ENCODE results near the gene ARID1B. TPM values are rescaled to one million over a fixed set of nuclear protein-coding genes. Genes with fewer than 3 reads are reported as not detected.

The ARID1B gene
- total RNA-seq, 4 donors from 2014 or later: 157 to 315 (median 206) TPM

GRCh38 chr6:157058574-157058973 lies 281.4 kb downstream of the ARID1B start:
- Histone ChIP-seq H3K36me3 (no peaks in the 10 kb centered on the region), H3K9me3 (no peaks in the 10 kb centered on the region), H3K4me1 (peaks cover 4 to 19% of the 10 kb centered on the region in 2 donors), H3K4me3 (replicated peaks in 1 of 3) (no peak overlapping the region), H3K27ac (no peak overlapping the region), H3K27me3 (no peaks in the 10 kb centered on the region)
- no peak for TF ChIP-seq POLR2A (IDR thresholded peaks at IDR 0.05)
- intact Hi-C loops (cut with DNase I): no loop called here
- DNase-seq: no peak
- 90 to 93% methylated on average over 9 of the region's 9 CpGs for WGBS, 2 donors

- WGBS, 2 donors: 43 to 44% methylated on average over 4 of the region's 4 CpGs
- H3K9me3 ChIP-seq: no peaks in the 10 kb centered on the region
- no peaks in the 10 kb centered on the region for H3K36me3 ChIP-seq
- H3K4me1 ChIP-seq: peaks cover 4 to 22% of the 10 kb centered on the region in 2 donors
- TF ChIP-seq POLR2A (IDR thresholded peaks at IDR 0.05) (no peak), CTCF (IDR thresholded peaks at IDR 0.05) (no peak)
- no peak overlapping the region for H3K27ac ChIP-seq
- no peak overlapping the region for H3K4me3 ChIP-seq (replicated peaks in 1 of 3)
- no peaks in the 10 kb centered on the region for H3K27me3 ChIP-seq
- DNase-seq: peak; percentile 22 to 23
- intact Hi-C loops (cut with DNase I): no loop called here
Observed at GRCh38 chr6:157059781-157060180, 282.6 kb downstream of the ARID1B start.

GRCh38 chr6:157060440-157060952 lies 283.3 kb downstream of the ARID1B start:
- Histone ChIP-seq H3K36me3 (no peaks in the 10 kb centered on the region), H3K27me3 (no peaks in the 10 kb centered on the region), H3K4me1 (peaks cover 4 to 22% of the 10 kb centered on the region in 2 donors), H3K9me3 (no peaks in the 10 kb centered on the region), H3K4me3 (replicated peaks in 1 of 3) (no peak overlapping the region), H3K27ac (no peak overlapping the region)
- WGBS, 2 donors: 44 to 49% methylated on average over 1 of the region's 1 CpG
- DNase-seq: no peak
- intact Hi-C loops (cut with DNase I): no loop called here
- TF ChIP-seq CTCF (IDR thresholded peaks at IDR 0.05) (no peak), POLR2A (IDR thresholded peaks at IDR 0.05) (no peak)

- H3K27ac ChIP-seq: no peak overlapping the region
- no peak for DNase-seq
- TF ChIP-seq POLR2A (IDR thresholded peaks at IDR 0.05) (no peak), CTCF (IDR thresholded peaks at IDR 0.05) (no peak)
- peaks cover 4 to 26% of the 10 kb centered on the region in 2 donors for H3K4me1 ChIP-seq
- no peaks in the 10 kb centered on the region for H3K36me3 ChIP-seq
- intact Hi-C loops (cut with DNase I): no loop called here
- H3K9me3 ChIP-seq: no peaks in the 10 kb centered on the region
- no peaks in the 10 kb centered on the region for H3K27me3 ChIP-seq
- 93 to 95% methylated on average over 9 of the region's 9 CpGs for WGBS, 2 donors
- no peak overlapping the region for H3K4me3 ChIP-seq (replicated peaks in 1 of 3)
Observed at GRCh38 chr6:157061770-157062594, 284.8 kb downstream of the ARID1B start.

- 96 to 97% methylated on average over 2 of the region's 2 CpGs for WGBS, 2 donors
- TF ChIP-seq CTCF (IDR thresholded peaks at IDR 0.05) (no peak), POLR2A (IDR thresholded peaks at IDR 0.05) (no peak)
- no peak overlapping the region for H3K27ac ChIP-seq
- no peaks in the 10 kb centered on the region for H3K36me3 ChIP-seq
- intact Hi-C loops (cut with DNase I): no loop called here
- peaks cover 4 to 39% of the 10 kb centered on the region in 2 donors for H3K4me1 ChIP-seq
- no peaks in the 10 kb centered on the region for H3K27me3 ChIP-seq
- no peak overlapping the region for H3K4me3 ChIP-seq (replicated peaks in 1 of 3)
- no peak for DNase-seq
- H3K9me3 ChIP-seq: no peaks in the 10 kb centered on the region
Observed at GRCh38 chr6:157063176-157063905, 286.2 kb downstream of the ARID1B start.
